GM18868 (cell line): Measurements from ENCODE around the gene TMEM165.

Experiments used
- ATAC-seq: cut with Tn5 transposase; IDR thresholded peaks from one replicate; pipeline ENCODE4 v1.9.1; 2021; ENCODE audit warnings: mild to moderate bottlenecking, moderate library complexity; ENCODE audit not compliant: unreplicated experiment

The TMEM165 gene

GRCh38 chr4:55447831-55448230 lies 52.1 kb downstream of the TMEM165 start:
- ATAC-seq = no peak

GRCh38 chr4:55450566-55450965 lies 54.8 kb downstream of the TMEM165 start:
- no peak for ATAC-seq

GRCh38 chr4:55458164-55458563 lies 62.4 kb downstream of the TMEM165 start:
- ATAC-seq = no peak

GRCh38 chr4:55458611-55459010 lies 62.9 kb downstream of the TMEM165 start:
- ATAC-seq = no peak

- no peak for ATAC-seq
These were observed 70.2 kb downstream of the TMEM165 start for GRCh38 chr4:55466001-55466400.

- ATAC-seq = no peak
These were observed 73.0 kb downstream of the TMEM165 start for GRCh38 chr4:55468724-55469123.

- ATAC-seq = no peak
These were observed 74.2 kb downstream of the TMEM165 start for GRCh38 chr4:55469979-55470378.
